Endothelial cell of umbilical vein (primary cell): ENCODE results near the gene CDKN2D. TPM values are rescaled to one million over a fixed set of nuclear protein-coding genes. Genes with fewer than 3 reads are reported as not detected.

Source experiments
- BruUV-seq: library from RNA; stranded (reverse); fragments of 400-500 nt; replicated peaks from 2 replicates; lab custom pipeline; 2021; lab: Mats Ljungman, UMichigan
- CTCF ChIA-PET: fragments of 300-600, 350-600 bp; sonication (Branson Sonifier 250); formaldehyde crosslinking; loops from one replicate; lab custom pipeline; 2021; ENCODE audit warnings: antibody characterized with exemption, inconsistent platforms; lab: Charles Lee
- POLR2A ChIA-PET: fragments of 300-600, 350-600 bp; sonication (Branson Sonifier 250); formaldehyde crosslinking; loops from one replicate; lab custom pipeline; 2021; ENCODE audit warnings: antibody characterized with exemption, inconsistent platforms; lab: Charles Lee
- DNase-seq: peaks from one replicate; pipeline ENCODE4 v3.0.0-alpha.2; 2011; ENCODE audit warnings: low read depth, low spot score
- FAIRE-seq: peaks from 2 replicates; lab custom pipeline; 2011; peaks lifted over from hg19 to GRCh38; lab: Jason Lieb, UNC
- H2AFZ ChIP-seq: 2 replicates; pipeline ENCODE4 v1.6.0; 2012; ENCODE audit warnings: low read depth, low read length, control low read depth, inconsistent platforms
- H3K27ac ChIP-seq: 2 replicates; pipeline ENCODE4 v1.5.1; 2011; ENCODE audit warnings: low read depth, mild to moderate bottlenecking, control low read depth, low read length, moderate library complexity; ENCODE audit not compliant: insufficient read depth
- H3K27me3 ChIP-seq, 2 experiments: 2 replicates each; pipeline versions ENCODE4 v1.6.0 to v1.6.1; 2011; ENCODE audit warnings: low read length in 2 of 2, mixed read lengths in 1 of 2; ENCODE audit not compliant: control insufficient read depth in 2 of 2, insufficient read depth in 2 of 2
- H3K36me3 ChIP-seq, 2 experiments: 2 replicates in 1 of 2; 3 replicates in 1 of 2; pipeline ENCODE4 v1.5.1; 2011; ENCODE audit warnings: low read length in 2 of 2, mild to moderate bottlenecking in 1 of 2, moderate library complexity in 1 of 2; ENCODE audit not compliant: control insufficient read depth in 2 of 2, insufficient read depth in 2 of 2; ENCODE audit errors: extremely low read depth in 1 of 2
- H3K4me1 ChIP-seq: 3 replicates; pipeline ENCODE4 v1.5.1; 2011; ENCODE audit warnings: mild to moderate bottlenecking, low read length; ENCODE audit not compliant: control insufficient read depth, insufficient read depth; ENCODE audit errors: extremely low read depth
- H3K4me2 ChIP-seq: 2 replicates; pipeline ENCODE4 v1.6.1; 2011; ENCODE audit warnings: low read length, control low read depth, mixed read lengths; ENCODE audit not compliant: insufficient read depth
- H3K4me3 ChIP-seq, 3 experiments: fragments of 200-600 bp in 1 of 3; sonication (generic), shearing (Covaris generic) in 1 of 3; replicated peaks in 1 of 3; 2 replicates each; pipeline ENCODE4 v1.5.1; 2011 to 2016; ENCODE audit warnings: control low read depth in 3 of 3, low read length in 3 of 3, mild to moderate bottlenecking in 2 of 3, inconsistent platforms in 1 of 3, low read depth in 1 of 3, moderate library complexity in 1 of 3; ENCODE audit not compliant: insufficient read depth in 1 of 3
- H3K79me2 ChIP-seq: 2 replicates; pipeline ENCODE4 v1.6.0; 2012; ENCODE audit warnings: low read length, inconsistent platforms; ENCODE audit not compliant: control insufficient read depth, insufficient read depth
- H3K9ac ChIP-seq: replicated peaks from 2 replicates; pipeline ENCODE3; 2011; ENCODE audit warnings: low read length, control low read depth; ENCODE audit not compliant: insufficient read depth; ENCODE audit errors: extremely low read depth
- H3K9me1 ChIP-seq: replicated peaks from 3 replicates; pipeline ENCODE4 v1.6.0; 2011; ENCODE audit warnings: mild to moderate bottlenecking, low read length; ENCODE audit not compliant: control insufficient read depth, insufficient read depth; ENCODE audit errors: extremely low read depth
- H3K9me3 ChIP-seq: replicated peaks from 2 replicates; pipeline ENCODE4 v1.5.1; 2012; ENCODE audit warnings: low read length, inconsistent platforms; ENCODE audit not compliant: control insufficient read depth, insufficient read depth
- H4K20me1 ChIP-seq: replicated peaks from 2 replicates; pipeline ENCODE3; 2011; ENCODE audit warnings: mild to moderate bottlenecking, low read length; ENCODE audit not compliant: control insufficient read depth, insufficient read depth; ENCODE audit errors: extremely low read depth
- EZH2 ChIP-seq: IDR thresholded peaks from 2 replicates; pipeline ENCODE4 v1.6.1; 2012; ENCODE audit warnings: borderline replicate concordance, low read depth, mild to moderate bottlenecking, moderate library complexity, low read length, inconsistent platforms; ENCODE audit not compliant: severe bottlenecking
- MYC ChIP-seq: IDR thresholded peaks from one replicate; pipeline ENCODE4 v1.6.1; 2011; ENCODE audit warnings: mild to moderate bottlenecking, low read depth, low read length
- POLR2A ChIP-seq: IDR thresholded peaks from 2 replicates; pipeline ENCODE4 v1.6.1; 2012; ENCODE audit warnings: low read depth, mild to moderate bottlenecking, control low read depth, low read length
- POLR2AphosphoS5 ChIP-seq: IDR thresholded peaks from 2 replicates; pipeline ENCODE4 v1.6.1; 2012; ENCODE audit warnings: low read depth, mild to moderate bottlenecking, control low read depth, low read length, moderate library complexity; ENCODE audit not compliant: insufficient read depth
- dilution Hi-C: fragments of 300-500 bp; cut with MboI; formaldehyde crosslinking; loops from one replicate; pipeline ENCODE4 v1.15.0; 2019; ENCODE audit warnings: low sequenced_read_pairs; ENCODE audit not compliant: extremely low pct_ligation_motif_present
- intact Hi-C: fragments of 100-400 bp; cut with micrococcal nuclease; formaldehyde crosslinking; loops from one replicate; pipeline ENCODE4 v1.10.0; 2022
- polyA plus RNA-seq, 4 experiments: library from polyadenylated mRNA; depleted of rRNA in 3 of 4; stranded (reverse) in 3 of 4; unstranded in 1 of 4; fragments of >200 nt; gene quantifications; 2 replicates each; pipeline versions ENCODE4 v1.2.1 to v1.2.3, GENCODE V29; 2011 to 2012; ENCODE audit warnings: missing spikeins in 1 of 4
- total RNA-seq: library from RNA; stranded (reverse); gene quantifications from 2 replicates; pipeline ENCODE4 v1.2.3, GENCODE V29; 2021
- TF ChIP-seq, protein P1 (sequence below): IDR thresholded peaks from 2 replicates; pipeline ENCODE4 v1.6.1; 2011; ENCODE audit not compliant: insufficient read depth, insufficient read length
- TF ChIP-seq, protein P2 (sequence below), 2 donors: IDR thresholded peaks; 1 replicate in 1 of 2; 2 replicates in 1 of 2; pipeline ENCODE4 v1.5.1; 2011; ENCODE audit warnings: low read length in 2 of 2, mild to moderate bottlenecking in 2 of 2, moderate library complexity in 2 of 2, control low read depth in 1 of 2, inconsistent platforms in 1 of 2, low read depth in 1 of 2; ENCODE audit not compliant: insufficient read depth in 1 of 2; ENCODE audit errors: extremely low read depth in 1 of 2

CDKN2D gene
- total and polyA plus RNA-seq, 2 donors (not counting 3 experiments of a cell fraction or from before 2014, with no cell fraction given): 5.9 to 9.8 TPM

DNA sequence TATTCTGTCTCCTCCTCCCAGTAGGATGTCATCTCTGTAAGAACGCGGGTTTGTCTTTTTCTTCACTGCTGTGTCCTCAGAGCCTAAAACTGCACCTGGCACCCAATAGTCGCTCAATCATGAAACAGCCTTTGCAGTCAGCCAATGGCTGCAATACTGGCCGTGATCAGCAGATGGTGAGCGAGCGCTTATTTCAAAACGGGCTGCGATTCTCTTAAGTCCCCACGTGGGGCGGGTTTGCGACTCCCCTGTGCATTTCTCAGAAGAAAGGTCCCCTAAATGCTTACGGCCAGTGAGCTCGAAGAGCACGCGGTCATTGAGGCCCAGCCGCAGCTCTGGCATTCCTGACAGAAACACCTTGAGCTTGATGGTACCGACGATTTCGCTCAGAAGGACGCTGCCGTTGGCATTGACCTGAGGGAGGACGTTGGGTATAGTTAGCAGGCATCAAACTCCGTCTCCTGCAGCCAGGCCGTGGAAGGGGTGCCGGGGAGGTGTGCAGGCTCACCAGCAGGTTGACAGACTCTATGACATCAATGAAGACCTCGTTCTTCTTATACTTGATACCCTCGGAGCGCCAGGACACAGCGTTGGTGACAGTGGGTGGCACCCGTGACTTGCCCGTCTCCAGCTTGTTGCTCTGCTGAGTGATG is 12.3 kb upstream of the CDKN2D start:
- no peak overlapping the region for H3K9ac ChIP-seq
- H3K27ac ChIP-seq: no peak overlapping the region
- DNase-seq: peak; percentile 88
- POLR2A ChIA-PET: interaction anchor here (0.5 to 1.2 kb wide), 3 partner anchors 60 to 438 kb away, joined by 3 to 6 read pairs (median 5); no protein-coding TSS in a partner anchor
- no peak overlapping the region for H3K4me2 ChIP-seq
- dilution Hi-C loops: no loop called here
- no peak overlapping the region for H3K4me3 ChIP-seq
- TF ChIP-seq MYC (no peak), POLR2A (no peak), EZH2 (no peak), POLR2AphosphoS5 (no peak)
- TF ChIP-seq, protein P1, sequence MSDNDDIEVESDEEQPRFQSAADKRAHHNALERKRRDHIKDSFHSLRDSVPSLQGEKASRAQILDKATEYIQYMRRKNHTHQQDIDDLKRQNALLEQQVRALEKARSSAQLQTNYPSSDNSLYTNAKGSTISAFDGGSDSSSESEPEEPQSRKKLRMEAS: peak; percentile 60
- TF ChIP-seq, protein P2, sequence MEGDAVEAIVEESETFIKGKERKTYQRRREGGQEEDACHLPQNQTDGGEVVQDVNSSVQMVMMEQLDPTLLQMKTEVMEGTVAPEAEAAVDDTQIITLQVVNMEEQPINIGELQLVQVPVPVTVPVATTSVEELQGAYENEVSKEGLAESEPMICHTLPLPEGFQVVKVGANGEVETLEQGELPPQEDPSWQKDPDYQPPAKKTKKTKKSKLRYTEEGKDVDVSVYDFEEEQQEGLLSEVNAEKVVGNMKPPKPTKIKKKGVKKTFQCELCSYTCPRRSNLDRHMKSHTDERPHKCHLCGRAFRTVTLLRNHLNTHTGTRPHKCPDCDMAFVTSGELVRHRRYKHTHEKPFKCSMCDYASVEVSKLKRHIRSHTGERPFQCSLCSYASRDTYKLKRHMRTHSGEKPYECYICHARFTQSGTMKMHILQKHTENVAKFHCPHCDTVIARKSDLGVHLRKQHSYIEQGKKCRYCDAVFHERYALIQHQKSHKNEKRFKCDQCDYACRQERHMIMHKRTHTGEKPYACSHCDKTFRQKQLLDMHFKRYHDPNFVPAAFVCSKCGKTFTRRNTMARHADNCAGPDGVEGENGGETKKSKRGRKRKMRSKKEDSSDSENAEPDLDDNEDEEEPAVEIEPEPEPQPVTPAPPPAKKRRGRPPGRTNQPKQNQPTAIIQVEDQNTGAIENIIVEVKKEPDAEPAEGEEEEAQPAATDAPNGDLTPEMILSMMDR (IDR thresholded peaks at IDR 0.05; ENCODE audit: extremely low read depth in 1 of 2, insufficient read depth in 1 of 2, low read depth in 1 of 2, low read length in 2 of 2): peak; percentile 98
- no TSS peak for BruUV-seq
- H3K9me3 ChIP-seq: no peaks in the 10 kb centered on the region
- H4K20me1 ChIP-seq: no peaks in the 10 kb centered on the region
- no peaks in the 10 kb centered on the region for H3K27me3 ChIP-seq
- no peaks in the 10 kb centered on the region for H3K4me1 ChIP-seq
- H3K9me1 ChIP-seq: no peaks in the 10 kb centered on the region
- intact Hi-C loops: loop anchor here (1.0 to 5.0 kb wide), 4 partner anchors 24 to 118 kb away; partner anchors contain the start of gene SLC44A2
- peak; percentile 96 for FAIRE-seq
- CTCF ChIA-PET: interaction anchor here (0.6 to 9.1 kb wide), 51 partner anchors 9 to 283 kb away, joined by 3 to 654 read pairs (median 4); partner anchors contain the start of genes CDC37, KRI1, QTRT1 and SLC44A2
- peak overlapping the region; percentile 72 for H2AFZ ChIP-seq
- no peaks in the 10 kb centered on the region for H3K36me3 ChIP-seq
- no peaks in the 10 kb centered on the region for H3K79me2 ChIP-seq
